Islet precursor cell (in vitro differentiated cells): ENCODE data around the gene ATP6V1C2.
"Not testable (repeated sequence)": the region's sequence is repeated elsewhere in the genome, so short reads cannot be mapped to it uniquely, and the experiment has no call there.

Source experiments
- DNase-seq: peaks from one replicate; pipeline ENCODE4 v3.0.0-alpha.2; 2018

The ATP6V1C2 gene

GRCh38 chr2:10788855-10789254 is 67.4 kb downstream of the ATP6V1C2 start:
- DNase-seq: no peak

DNA sequence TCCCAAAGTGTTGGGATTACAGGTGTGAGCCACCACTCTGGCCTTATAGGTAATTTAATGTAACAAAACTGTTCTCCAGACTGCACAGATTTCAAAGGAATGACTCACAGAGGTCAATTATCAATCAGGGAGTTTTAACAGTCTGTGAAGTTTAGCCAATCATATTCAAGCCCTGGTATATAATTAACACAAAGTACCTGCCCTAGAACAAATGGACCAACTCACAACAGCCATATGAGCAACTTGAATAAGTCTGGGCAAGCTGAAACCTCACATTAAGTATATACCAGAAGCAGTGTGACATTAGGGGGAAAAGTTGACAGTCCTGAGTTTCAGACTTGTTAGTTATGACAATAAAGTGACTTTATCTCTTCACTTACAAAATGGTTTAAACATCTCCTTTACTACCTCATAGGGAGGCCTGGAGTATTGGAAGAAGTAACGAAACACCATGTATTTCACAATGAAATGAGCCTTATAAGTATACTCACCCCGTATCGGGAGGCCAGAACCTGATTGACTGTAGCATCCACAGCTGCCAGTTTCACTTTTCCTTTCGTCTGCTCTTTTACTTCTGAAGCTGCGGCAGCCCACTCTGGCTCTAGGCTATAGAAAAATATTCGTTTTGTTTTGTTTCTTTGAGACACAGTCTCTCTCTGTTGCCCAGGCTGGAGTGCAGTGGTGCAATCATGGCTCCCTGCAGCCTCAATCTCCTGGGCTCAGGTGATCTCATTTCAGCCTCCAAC is 69.0 kb downstream of the ATP6V1C2 start:
- no peak for DNase-seq

- DNase-seq: no peak
Measured at GRCh38 chr2:10792001-10792634, 70.7 kb downstream of the ATP6V1C2 start.

GRCh38 chr2:10792660-10793400 is 71.4 kb downstream of the ATP6V1C2 start:
- DNase-seq: peak; percentile 63

DNA sequence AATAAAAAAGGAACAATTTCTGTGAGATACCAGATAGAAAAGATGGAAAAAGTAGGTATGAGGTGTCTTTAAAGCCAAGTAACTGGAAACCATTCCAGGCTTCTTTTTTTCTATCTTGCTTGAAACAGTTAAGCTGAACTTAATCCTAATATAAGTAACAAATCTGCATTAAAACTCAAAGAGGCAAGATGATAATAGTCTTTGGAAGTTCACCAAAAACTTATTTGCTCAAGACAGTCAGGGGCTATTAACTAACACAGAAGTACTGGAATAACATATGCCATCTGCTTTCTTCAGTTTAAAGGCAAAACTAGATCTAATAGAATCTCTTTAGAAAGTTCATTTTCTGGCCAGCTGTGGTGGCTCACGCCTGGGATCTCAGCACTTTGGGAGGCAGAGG is 72.4 kb downstream of the ATP6V1C2 start:
- no peak for DNase-seq

DNA sequence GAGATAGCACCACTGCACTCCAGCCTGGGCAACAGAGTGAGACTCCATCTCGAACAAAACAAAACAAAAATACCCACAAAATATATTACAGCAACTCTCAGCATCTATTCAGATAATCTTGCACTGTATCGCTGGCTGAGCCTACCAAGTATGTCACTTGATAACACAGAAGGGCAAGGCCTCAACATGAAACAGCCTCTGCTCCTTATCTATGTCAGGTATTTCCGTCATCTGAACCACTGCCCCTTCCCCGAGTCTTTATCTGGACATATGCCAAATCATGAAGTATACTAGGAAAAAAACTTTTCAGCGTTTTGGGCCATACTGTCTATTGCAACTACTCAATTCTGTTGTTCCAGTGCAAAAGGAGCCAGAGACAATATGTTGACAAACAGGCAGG is 73.4 kb downstream of the ATP6V1C2 start:
- DNase-seq: no peak

- no peak for DNase-seq
Measured at GRCh38 chr2:10795508-10796046, 74.1 kb downstream of the ATP6V1C2 start.

DNA sequence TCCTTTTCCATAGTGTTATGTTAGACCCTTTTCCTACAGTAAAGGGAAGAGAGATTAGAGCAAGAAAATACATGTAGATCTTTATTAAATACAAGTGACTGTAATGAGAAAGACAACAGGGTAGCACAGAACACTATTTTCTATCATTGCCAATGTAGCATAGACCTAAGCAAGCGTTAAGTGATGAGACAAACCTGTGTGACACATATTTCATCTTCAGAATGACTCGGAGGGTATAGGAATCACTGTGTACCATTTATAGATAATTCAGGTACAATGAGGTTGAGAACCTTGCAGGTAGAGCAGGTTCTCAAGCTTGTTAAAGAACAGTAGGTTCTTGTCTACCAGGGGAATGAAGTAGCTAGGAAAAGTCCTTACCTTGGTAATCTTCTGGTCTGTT is 75.3 kb downstream of the ATP6V1C2 start:
- DNase-seq: no peak

GRCh38 chr2:10798783-10799182 is 77.4 kb downstream of the ATP6V1C2 start:
- peak; percentile 62 for DNase-seq

DNA sequence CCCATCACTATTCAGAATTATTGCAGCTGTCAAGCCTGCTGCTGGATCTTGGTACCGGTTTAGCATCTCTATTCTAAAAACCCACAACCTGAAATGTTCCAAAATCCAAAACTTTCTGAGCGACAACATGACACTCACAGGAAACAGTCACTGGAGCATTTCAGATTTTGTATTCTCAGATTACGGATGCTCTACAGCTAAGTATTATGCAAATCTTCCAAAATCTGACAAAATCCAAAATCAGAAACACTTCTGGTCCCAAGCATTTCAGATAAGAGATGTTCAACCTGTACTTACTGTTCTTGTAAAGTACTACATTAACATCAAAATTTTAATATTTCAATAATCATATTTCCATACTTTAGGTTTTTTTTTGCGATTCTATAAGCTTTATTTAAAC is 78.7 kb downstream of the ATP6V1C2 start:
- no peak for DNase-seq

DNA sequence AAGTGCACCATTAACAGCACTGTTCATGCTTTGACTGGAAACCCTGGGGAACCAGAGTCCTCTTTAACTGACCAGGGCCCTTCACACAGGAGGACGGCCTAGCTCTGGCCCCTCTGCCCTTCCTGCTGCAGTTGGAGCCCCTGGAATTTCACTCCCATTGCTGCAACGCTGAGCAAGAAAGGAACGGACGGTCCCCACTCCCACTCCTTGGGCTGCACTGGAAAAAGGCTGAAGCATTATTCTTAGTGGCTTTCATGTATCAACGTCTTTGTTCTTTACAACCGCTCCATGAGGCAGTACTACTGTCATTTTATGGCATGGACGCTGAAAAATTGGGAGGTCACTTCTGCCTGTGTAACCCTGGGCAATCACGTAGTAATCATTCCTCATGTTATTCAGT is 81.2 kb downstream of the ATP6V1C2 start:
- DNase-seq: no peak

- not testable (repeated sequence) for DNase-seq
Measured at GRCh38 chr2:10805990-10806389, 84.6 kb downstream of the ATP6V1C2 start.

GRCh38 chr2:10806543-10806942 is 85.1 kb downstream of the ATP6V1C2 start:
- DNase-seq: no peak

DNA sequence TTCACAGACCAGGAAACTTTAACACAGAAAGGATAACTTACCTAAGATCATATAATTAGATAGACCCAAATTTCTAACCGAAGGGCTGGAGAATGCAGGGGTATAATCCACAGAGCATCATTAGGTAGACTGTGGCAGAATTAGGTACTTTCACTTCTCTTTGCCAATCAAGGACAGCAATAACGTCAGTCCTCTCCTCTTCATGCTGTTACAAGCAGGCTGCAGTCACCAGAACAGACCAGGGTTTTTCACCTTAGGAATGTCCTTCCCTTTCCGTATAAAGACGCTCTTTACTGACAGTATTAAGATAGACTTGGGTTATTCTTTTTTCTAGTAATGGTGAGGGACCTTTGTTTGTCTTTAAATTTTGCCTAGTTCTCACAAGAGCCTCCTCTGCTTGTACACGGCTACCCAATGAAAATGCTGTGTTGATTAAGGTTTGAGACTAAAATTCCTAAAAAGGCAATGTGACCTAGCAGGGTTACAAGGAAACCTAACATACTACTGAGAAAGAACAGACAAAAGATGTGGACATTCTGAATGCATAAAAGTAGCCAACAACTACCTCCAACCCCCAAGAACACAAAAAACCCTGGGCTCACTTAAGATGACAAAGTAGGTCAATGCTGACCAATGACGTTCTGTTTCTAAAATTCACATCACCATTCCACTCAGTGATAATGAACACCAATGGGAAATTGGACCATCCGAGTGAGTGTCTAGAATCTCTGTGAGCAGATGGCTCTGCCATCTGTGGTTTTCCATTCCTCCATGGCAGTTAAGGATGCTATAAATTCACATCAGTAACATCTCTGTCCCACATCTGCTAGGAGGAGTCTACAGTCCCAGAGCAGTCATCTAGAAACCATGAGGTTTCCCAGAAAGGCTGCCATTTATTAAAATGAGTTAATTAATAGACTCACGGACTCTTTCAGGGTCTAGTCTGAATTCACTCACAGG is 89.1 kb downstream of the ATP6V1C2 start:
- DNase-seq: no peak

DNA sequence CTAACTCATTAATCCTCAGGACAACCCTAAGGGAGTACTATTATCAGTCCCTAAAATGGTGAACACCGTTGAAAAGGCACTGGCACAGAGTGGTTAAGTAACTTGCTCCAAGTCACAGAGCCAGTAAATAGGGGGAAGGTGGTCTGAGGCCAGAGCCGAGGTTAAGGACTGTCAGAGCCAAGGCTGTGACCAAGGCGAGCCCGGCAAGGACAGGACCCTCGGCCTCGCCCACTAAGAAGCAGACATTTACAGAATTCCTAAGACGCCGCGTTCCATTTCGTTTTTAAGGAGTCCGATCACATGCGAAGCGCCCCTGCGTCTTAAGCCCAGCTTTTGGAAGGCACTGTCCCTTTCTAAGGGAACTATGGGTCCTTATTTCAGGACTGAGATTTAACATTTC is 90.1 kb downstream of the ATP6V1C2 start:
- no peak for DNase-seq

- DNase-seq: peak; percentile 98
Measured at GRCh38 chr2:10812362-10813162, 91.1 kb downstream of the ATP6V1C2 start, which contains the start of gene PDIA6. Gene PDIA6, minus strand, starts transcription at chr2:10812785. Its CDS starts 89 bp downstream, at chr2:10812696.

DNA sequence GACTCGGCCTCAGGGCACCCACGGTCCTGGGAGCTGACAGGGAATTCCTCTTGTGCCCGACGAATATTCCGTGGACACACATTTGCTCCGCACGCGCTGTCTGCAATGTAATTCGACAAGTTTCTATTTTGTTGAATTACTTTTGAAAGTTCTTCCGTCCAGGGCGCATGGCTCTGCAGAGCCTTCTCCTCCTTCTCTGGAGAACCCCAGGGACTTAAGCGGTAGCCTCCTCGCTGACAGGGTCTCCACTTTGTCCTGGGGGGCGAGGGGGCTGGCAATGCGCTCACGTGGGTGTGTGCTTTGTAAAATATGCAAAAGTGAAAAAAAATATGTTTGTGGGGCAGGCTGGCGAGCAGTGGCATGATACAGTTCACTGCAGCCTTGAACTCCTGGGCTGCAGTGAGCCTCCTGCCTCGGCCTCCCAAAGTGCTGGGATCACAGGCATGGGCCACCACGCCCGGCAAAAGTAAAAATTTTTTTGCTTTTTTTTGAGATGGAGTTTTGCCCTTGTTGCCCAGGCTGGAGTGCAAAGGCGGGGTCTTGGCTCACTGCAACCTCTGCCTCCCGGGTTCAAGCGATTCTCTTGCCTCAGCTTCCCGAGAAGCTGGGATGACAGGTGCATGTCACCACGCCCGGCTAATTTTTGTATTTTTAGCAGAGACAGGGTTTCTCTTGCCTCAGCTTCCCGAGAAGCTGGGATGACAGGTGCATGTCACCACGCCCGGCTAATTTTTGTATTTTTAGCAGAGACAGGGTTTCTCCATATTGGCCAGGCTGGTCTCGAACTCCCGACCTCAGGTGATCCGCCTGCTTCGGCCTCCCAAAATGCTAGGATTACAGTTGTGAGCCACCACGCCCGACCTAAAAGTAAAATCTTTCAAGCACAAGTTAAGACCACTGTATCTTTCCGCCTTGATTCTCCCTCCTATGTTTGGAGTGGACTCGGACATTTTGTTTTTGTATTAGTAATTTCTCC is 92.0 kb downstream of the ATP6V1C2 start:
- not testable (repeated sequence) for DNase-seq

GRCh38 chr2:10814142-10814541 is 92.7 kb downstream of the ATP6V1C2 start:
- DNase-seq: peak; percentile 71

DNA sequence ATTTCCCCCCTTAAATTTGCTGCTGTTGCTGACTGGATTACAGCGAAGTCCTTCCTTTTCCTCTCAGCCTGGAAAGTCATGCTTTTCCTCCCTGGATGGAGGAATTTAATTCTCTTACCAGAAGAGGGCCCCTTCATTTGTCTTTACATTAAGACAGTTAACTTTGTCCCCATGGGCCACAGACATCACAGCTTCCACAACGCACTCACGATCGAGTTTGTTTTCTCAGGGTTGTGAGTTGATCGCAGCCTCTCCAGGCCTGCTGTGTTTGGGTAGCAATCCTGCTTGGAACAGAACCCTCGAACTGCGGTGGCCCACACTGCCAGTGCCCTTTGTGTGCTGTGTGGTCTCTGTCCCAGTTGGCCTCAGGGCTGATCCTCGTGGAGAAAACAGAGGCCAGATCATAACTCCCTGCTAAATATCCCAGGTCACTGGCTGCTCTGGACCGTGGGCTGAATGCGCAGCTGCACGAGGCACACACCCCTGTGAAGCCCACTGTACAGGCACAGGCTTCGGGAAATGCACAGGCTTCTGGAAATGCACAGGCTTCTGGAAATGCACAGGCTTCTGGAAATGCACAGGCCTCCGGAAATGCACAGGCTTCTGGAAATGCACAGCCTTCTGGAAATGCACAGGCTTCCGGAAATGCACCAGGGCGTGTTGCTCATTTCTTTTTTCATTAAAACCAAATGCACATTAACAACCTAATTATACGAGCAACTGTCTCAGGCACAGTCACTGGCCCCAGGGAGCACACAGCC is 93.3 kb downstream of the ATP6V1C2 start:
- DNase-seq: no peak
